ENCODE data around the gene PPP2R5B. TPM values are rescaled to one million over a fixed set of nuclear protein-coding genes. Genes with fewer than 3 reads are reported as not detected.

Gene PPP2R5B
- total RNA-seq, 1 donor, result 14.2 TPM

DNA sequence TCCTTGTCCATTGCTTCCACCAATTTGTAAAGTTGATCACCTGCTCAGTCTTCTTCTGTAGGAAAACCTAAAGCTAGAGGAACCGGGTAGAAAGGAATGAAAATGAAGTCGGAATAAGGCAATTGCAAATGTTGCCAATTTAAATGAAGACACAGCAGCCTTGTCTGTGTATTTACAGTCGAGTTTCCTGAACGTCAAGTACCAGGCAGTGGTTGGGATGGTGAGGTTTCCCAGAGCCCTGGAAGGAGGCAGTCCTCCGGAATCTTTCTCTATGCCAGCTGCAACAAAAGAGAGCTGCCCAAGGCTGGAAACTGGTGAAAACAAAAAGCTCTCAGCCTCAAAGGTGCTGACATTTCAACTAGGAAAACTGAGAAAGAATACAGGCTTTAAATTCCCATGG is 29.7 kb downstream of the PPP2R5B start:
- DNase-seq (ENCODE audit: low read depth), result no peak
- TF ChIP-seq, protein P1, sequence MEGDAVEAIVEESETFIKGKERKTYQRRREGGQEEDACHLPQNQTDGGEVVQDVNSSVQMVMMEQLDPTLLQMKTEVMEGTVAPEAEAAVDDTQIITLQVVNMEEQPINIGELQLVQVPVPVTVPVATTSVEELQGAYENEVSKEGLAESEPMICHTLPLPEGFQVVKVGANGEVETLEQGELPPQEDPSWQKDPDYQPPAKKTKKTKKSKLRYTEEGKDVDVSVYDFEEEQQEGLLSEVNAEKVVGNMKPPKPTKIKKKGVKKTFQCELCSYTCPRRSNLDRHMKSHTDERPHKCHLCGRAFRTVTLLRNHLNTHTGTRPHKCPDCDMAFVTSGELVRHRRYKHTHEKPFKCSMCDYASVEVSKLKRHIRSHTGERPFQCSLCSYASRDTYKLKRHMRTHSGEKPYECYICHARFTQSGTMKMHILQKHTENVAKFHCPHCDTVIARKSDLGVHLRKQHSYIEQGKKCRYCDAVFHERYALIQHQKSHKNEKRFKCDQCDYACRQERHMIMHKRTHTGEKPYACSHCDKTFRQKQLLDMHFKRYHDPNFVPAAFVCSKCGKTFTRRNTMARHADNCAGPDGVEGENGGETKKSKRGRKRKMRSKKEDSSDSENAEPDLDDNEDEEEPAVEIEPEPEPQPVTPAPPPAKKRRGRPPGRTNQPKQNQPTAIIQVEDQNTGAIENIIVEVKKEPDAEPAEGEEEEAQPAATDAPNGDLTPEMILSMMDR (IDR thresholded peaks at IDR 0.05; ENCODE audit: insufficient read depth, low read depth, low read length), result no peak
- H3K4me3 ChIP-seq (ENCODE audit: low read depth, low read length), result no peak overlapping the region

DNA sequence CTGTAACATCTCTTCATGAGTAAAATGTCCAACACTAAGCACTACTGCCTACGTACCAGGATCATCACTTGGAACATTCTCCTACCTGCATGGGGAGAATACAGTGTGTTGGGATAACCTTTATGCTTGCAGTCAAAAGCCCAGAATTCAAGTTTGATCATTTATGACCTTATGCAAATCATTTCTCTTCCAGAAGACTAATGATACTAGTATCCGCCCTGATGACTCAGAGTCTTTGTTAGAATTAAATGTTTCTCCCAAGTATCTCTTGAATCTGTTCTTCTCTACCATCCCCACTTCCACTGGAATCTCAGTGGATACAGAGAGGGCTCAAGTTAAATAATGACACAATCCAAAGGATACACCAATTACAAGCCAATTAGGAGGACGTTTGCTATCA is 35.0 kb downstream of the PPP2R5B start:
- TF ChIP-seq, protein P1 (IDR thresholded peaks at IDR 0.05; ENCODE audit: insufficient read depth, low read depth, low read length), result no peak
- no peak overlapping the region for H3K4me3 ChIP-seq (ENCODE audit: low read depth, low read length)
- DNase-seq (ENCODE audit: low read depth), result no peak

DNA sequence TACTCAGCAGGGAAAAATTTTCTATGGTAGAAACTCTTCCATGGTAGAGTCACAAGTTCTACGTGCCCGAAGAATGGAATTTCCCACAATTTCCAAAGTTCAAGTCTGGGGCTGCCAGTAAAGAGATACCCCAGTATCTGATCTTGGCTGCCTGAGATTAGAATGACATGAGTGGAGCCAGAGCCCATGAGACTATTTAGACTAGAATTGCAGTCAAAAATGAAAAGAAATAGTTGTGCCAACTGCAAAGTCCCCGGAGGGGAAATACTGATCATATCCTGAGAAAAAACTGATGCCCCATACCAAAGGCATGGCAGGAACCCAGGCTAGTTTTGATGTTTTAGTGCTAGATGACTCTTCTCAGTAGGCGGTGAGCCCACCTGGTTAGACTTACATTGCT is 36.2 kb downstream of the PPP2R5B start:
- TF ChIP-seq, protein P1 (IDR thresholded peaks at IDR 0.05; ENCODE audit: insufficient read depth, low read depth, low read length), result no peak
- H3K4me3 ChIP-seq (ENCODE audit: low read depth, low read length), result no peak overlapping the region
- DNase-seq (ENCODE audit: low read depth), result peak; percentile 3

DNA sequence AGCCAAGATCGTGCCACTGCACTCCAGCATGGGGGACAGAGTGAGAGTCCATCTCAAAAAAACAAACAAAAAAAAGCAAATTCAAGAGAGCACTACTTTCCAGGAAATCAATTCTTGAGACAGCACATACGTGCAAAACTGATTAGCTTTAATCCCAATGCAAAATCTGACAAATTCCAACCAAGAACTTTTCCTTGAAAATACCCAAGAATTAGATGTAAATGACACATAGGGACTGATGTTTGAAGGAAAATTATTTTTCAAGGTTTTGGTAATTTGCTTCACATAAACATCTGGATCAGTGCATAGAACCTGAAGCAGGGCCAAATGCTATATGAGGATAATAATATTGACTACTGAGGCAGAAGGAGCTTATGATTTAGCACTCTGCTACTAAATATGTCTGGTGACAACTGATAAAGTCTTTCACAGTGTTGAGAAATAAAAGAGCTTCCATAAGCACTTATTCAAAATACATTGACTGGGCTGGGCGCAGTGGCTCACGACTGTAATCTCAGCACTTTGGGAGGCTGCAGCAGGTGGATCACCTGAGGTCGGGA is 38.7 kb downstream of the PPP2R5B start:
- TF ChIP-seq, protein P1 (IDR thresholded peaks at IDR 0.05; ENCODE audit: insufficient read depth, low read depth, low read length), result no peak
- no peak for DNase-seq (ENCODE audit: low read depth)

DNA sequence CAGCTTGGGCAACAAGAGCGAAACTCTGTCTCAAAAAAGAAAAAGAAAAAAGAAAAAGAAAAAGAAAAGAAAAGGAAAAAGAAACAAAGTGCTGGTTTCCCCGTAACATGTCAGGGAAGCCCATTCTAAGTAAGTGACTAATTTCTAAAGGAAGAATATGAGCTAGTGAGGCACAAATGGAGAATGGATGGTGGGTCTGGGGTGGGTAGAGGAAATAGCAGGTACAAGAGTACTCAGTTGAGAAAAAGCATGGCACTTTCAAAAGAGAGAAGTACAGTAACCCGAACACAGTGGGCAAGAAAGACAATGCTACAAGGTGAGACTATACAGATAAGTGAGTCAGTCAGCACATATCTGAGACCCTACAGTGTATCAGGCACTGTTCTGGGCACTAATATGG is 42.9 kb downstream of the PPP2R5B start:
- H3K4me3 ChIP-seq (ENCODE audit: low read depth, low read length), result no peak overlapping the region
- TF ChIP-seq, protein P1 (IDR thresholded peaks at IDR 0.05; ENCODE audit: insufficient read depth, low read depth, low read length), result no peak
- DNase-seq (ENCODE audit: low read depth), result no peak

More for the DNA sequence above, 38.7 kb downstream of the PPP2R5B start:
- H3K4me3 ChIP-seq (ENCODE audit: low read depth, low read length), result no peak overlapping the region

DNA sequence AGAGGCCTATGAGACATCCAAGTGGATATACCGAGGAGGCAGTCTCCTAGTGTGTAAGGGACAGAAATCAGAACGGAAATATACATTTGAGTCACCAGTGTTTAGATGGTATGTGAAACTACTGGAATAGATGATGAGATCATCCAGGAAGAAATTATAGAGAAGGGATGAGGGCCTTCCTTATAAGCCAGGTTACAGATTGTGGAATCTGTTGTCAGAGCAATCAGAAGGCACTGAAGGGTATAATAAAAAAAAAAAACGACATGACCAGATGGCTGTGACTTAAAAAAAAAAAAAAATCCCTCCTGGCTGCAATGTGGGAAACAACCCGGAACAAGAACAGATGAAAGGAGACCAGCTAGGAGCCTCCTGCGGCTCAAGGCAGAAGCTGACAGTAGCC is 44.7 kb downstream of the PPP2R5B start:
- H3K4me3 ChIP-seq (ENCODE audit: low read depth, low read length), result no peak overlapping the region
- peak; percentile 8 for DNase-seq (ENCODE audit: low read depth)
- TF ChIP-seq, protein P1 (IDR thresholded peaks at IDR 0.05; ENCODE audit: insufficient read depth, low read depth, low read length), result no peak

DNA sequence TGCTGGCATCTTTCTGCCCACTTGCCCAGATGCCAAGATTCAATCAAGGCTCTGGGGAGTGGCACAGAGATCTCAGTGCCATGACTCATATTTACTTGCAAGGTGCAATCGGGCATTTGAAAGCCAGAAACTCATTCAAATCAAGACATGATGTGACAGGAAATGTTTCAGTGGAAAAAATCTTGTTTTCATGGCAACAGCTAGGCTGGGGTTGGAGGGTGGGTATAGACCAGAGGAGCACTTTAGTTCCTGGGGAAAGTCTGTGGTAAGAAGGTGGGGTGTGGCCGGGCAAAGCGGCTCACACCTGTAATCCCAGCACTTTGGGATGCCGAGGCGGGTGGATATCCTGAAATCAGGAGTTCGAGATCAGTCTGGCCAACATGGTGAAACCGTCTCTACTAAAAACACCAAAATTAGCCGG is 46.3 kb downstream of the PPP2R5B start:
- TF ChIP-seq, protein P1 (IDR thresholded peaks at IDR 0.05; ENCODE audit: insufficient read depth, low read depth, low read length), result no peak
- H3K4me3 ChIP-seq (ENCODE audit: low read depth, low read length), result no peak overlapping the region
- no peak for DNase-seq (ENCODE audit: low read depth)
